HepG2 (cell line): ENCODE results near the gene CELF2. TPM values are rescaled to one million over a fixed set of nuclear protein-coding genes. Genes with fewer than 3 reads are reported as not detected.

ENCODE experiments used
- ARNT2 ChIP-seq: sonication (generic); formaldehyde crosslinking; IDR thresholded peaks from 2 replicates; pipeline ENCODE4 v1.8.0; 2022; ENCODE audit warnings: mild to moderate bottlenecking, low read depth, missing genetic modification reagents, moderate library complexity
- CSRNP1 ChIP-seq: sonication (generic); formaldehyde crosslinking; IDR thresholded peaks from 2 replicates; pipeline ENCODE4 v1.8.1; 2023; ENCODE audit warnings: mild to moderate bottlenecking, missing genetic modification reagents
- GMEB2 ChIP-seq: IDR thresholded peaks from 2 replicates; pipeline ENCODE4 v1.6.1; 2016; ENCODE audit warnings: missing biosample characterization, missing genetic modification reagents, low read depth
- ZBTB33 ChIP-seq: sonication (generic); formaldehyde crosslinking; IDR thresholded peaks from 2 replicates; pipeline ENCODE4 v1.4.0; 2020; ENCODE audit warnings: missing genetic modification reagents
- ZXDC ChIP-seq: sonication (generic); formaldehyde crosslinking; IDR thresholded peaks from 2 replicates; pipeline ENCODE4 v1.5.0; 2020; ENCODE audit warnings: mild to moderate bottlenecking, missing genetic modification reagents
- polyA plus RNA-seq, 8 experiments: library from polyadenylated mRNA; depleted of rRNA in 3 of 8; stranded (reverse) in 7 of 8; unstranded in 1 of 8; fragments of >200 nt; fragmentation: Illumina TruSeq in 4 of 8; extraction: Trizol in 4 of 8; gene quantifications; 2 replicates each; pipeline versions ENCODE4 v1.2.1 to v1.2.3, GENCODE V29; 2011 to 2016; ENCODE audit warnings: low read depth in 4 of 8, missing spikeins in 1 of 8, mixed read lengths in 1 of 8; ENCODE audit not compliant: insufficient read depth in 1 of 8
- total RNA-seq, 5 experiments: library from RNA; depleted of rRNA; stranded (reverse); fragments of >200 nt; fragmentation: Illumina TruSeq; extraction: Trizol; gene quantifications; 2 replicates each; pipeline ENCODE4 v1.2.3, GENCODE V29; 2016; ENCODE audit warnings: low read depth in 1 of 5

Gene CELF2
- total and polyA plus RNA-seq, 2 of the 13 experiments (the other 11 are each of a cell fraction or from before 2014, with no cell fraction given): not detected

GRCh38 chr10:11083051-11083450, 65.4 kb downstream of the CELF2 start (continued):
- TF ChIP-seq CSRNP1 (no peak), GMEB2 (CRISPR knock-in tag) (no peak), ARNT2 (CRISPR knock-in tag) (no peak), ZBTB33 (no peak), ZXDC (CRISPR knock-in tag) (no peak)
